HuH-7.5 (cell line): ENCODE data around the gene NOVA2.

Source experiments
- DNase-seq: peaks from one replicate; pipeline ENCODE4 v3.0.0; 2011; ENCODE audit warnings: low spot score

The NOVA2 gene

GRCh38 chr19:45890877-45891276 lies 82.8 kb downstream of the NOVA2 start:
- no peak for DNase-seq

- DNase-seq, result no peak
Measured at GRCh38 chr19:45889210-45889885, 84.3 kb downstream of the NOVA2 start.

- no peak for DNase-seq
Measured at GRCh38 chr19:45887200-45887710, 86.4 kb downstream of the NOVA2 start.

GRCh38 chr19:45886427-45887199 lies 87.1 kb downstream of the NOVA2 start:
- DNase-seq, result peak; percentile 96

GRCh38 chr19:45885556-45886426 lies 87.9 kb downstream of the NOVA2 start, which contains the start of gene IRF2BP1:
IRF2BP1 (minus strand) TSS chr19:45886141; CDS start chr19:45885774, 367 bp downstream.
- DNase-seq, result peak; percentile 93

GRCh38 chr19:45884682-45885555 lies 88.7 kb downstream of the NOVA2 start:
- DNase-seq, result no peak

GRCh38 chr19:45883881-45884681 lies 89.6 kb downstream of the NOVA2 start:
- DNase-seq, result no peak
